IPS DF 4.7 (cell line): ENCODE measurements around the gene TMEM154.

Experiments used
- DNase-seq: peaks from one replicate; pipeline ENCODE4 v3.0.0-alpha.2; 2013; ENCODE audit warnings: low spot score; ENCODE audit errors: extremely low read depth

TMEM154 gene

DNA sequence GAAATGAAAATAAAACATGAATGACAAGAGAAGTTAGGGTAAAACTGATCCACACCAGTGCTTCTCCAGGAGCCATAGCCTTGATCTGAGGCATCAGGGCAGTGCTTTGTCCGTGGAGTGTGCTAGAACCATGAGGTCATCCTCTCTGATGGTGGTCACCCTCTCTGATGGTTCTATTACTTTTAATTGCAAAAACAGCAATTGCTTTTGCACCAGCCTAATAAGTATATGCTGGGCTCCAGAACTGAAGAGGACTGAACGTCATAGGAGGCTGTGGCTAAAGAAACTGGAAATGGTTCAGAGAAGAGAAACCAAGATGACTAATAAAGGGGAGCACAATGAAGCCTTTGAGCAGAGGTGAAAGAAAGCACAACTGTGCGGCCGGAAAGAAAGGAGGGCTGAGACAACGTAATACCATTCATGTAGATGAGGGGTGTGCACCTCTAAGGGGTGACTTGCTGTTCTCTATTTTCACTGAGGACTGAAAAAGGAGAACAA is 17.0 kb upstream of the TMEM154 start:
- no peak for DNase-seq

DNA sequence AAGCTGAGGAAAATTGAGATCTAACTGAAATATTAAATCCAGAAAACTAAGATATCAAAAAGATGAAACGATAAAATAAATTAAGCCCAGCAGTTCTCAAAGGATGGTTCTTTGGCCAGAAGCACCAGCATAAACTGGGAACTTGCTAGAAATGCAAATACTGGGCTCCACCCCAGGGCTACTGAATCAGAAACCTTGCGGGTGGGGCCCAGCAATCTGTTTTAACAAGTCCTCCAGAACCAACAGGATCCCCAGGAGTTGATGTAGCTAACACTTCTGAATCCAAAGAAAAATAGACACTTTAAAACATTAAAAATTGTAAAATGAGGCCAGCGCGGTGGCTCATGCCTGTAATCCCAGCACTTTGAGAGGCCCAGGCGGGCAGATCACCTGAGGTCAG is 14.1 kb upstream of the TMEM154 start:
- DNase-seq, result no peak

- DNase-seq, result no peak
These were observed 12.0 kb upstream of the TMEM154 start for GRCh38 chr4:152691761-152692160.

DNA sequence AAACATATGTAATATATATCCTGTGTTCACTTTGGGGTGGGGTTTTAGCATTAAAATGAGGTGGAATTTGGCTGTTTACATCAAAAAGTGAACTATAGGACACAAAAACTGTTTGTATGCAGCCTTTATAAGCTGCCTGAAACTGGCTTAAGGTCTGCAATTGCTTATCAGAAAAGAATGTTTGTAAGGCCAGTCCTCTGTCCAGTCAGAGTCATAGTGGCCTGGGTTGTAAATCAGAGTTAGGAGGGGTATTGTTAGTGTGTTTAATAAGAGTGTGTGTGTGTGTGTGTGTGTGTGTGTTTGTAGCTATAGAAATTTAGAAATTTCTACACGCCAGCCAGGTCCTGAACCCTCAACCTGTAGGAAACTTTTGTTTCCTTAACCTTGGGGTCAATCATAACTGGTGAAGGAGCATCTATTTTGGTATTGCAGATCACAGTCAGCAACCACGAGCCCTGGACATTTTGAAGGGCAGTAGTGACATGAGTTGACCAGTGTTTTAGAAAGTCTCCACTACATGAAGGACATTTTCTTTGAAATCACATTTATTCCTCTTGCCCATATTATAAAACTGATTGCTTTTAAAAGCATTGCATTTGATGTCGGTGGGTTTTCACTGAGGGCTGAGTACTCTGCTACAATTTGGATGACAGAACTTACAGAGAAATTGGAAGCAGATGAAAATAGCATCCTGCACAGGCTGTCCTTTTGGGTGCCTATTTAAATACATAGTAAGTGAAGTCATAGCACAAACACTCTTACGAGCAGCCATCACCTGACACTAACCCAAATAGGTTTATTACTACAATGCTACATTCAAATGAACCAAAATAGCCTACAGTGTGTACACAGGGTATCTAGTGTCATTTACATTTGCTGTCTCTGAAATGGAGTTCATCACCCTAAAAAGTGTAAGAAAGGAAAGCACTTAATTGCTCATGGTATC is 11.2 kb upstream of the TMEM154 start:
- DNase-seq, result no peak

- DNase-seq, result no peak
These were observed 10.1 kb upstream of the TMEM154 start for GRCh38 chr4:152689615-152690501.

DNA sequence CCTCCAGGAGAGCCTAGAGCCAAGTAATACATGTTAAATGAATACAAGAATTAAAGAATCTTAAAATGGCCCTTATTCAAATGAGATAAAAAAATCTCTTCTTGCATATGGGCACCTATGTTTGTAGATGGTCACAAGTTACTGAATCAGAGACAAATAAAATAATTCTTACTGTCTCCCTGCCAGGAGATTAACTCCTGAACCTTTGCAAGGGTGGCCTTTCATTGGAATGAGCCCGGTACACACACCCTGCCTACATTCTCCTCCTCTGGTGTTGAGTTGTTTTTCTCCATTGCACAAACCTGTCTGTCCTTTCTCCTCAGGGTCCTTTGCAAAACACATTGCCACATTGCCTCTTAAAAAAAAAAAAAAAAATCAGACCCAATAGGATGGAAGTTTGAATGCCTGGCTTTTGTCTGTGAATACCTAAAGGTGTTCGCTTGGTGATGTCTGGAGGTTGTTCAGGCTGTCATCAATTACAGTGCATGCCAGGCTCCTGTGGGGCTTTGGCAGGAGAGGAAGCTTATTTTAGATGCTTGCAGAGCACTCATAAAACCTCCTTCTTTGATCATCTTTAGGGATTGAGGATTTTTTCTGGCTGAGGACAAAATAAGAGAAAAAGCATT is 8.3 kb upstream of the TMEM154 start:
- DNase-seq, result no peak

DNA sequence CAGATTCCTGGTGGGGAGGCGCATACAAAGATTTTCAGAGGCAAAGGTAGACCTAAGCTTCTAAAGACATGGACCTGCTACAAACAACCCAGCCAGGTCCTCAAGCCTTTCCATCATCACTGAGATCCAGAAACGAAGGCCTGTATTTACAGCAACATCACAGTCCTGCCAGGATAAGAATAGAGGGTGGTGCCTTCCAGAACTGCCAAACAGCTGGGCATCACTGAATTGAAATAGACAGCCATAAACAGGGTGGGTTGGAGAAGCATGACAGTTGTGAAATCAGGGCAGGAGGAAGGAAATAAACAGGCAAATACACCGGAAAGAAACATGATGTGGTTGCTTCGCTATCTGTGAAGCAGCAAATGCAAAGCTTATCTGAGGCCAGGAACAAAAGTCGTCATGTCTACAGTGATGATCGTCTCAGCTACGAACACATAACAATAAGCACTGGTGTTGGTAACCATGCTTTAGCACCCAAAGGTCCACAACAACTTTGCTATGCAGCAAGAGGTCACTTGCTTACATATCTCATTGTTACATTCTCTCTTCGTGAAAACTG is 6.7 kb upstream of the TMEM154 start:
- no peak for DNase-seq

GRCh38 chr4:152684587-152684986 is 4.8 kb upstream of the TMEM154 start:
- no peak for DNase-seq

DNA sequence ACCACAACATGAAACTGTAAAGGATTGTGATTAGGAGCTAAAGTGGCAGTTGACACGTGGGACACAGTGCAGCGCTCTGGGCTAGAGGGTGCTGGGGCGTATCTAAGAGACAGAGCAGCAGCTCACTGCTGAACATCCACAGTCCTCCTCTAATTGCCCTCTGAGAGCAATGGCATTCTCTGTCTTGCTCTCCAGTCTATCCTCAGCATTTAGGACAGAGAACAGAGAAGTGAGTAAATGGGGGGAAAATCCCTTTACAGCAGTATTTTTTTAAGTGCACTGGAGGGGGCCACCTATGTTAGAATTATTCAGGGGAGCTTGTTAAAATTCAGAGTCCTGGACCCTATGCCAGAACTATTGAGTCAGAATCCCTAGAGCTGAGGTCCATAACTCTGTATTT is 4.2 kb upstream of the TMEM154 start:
- DNase-seq, result no peak

DNA sequence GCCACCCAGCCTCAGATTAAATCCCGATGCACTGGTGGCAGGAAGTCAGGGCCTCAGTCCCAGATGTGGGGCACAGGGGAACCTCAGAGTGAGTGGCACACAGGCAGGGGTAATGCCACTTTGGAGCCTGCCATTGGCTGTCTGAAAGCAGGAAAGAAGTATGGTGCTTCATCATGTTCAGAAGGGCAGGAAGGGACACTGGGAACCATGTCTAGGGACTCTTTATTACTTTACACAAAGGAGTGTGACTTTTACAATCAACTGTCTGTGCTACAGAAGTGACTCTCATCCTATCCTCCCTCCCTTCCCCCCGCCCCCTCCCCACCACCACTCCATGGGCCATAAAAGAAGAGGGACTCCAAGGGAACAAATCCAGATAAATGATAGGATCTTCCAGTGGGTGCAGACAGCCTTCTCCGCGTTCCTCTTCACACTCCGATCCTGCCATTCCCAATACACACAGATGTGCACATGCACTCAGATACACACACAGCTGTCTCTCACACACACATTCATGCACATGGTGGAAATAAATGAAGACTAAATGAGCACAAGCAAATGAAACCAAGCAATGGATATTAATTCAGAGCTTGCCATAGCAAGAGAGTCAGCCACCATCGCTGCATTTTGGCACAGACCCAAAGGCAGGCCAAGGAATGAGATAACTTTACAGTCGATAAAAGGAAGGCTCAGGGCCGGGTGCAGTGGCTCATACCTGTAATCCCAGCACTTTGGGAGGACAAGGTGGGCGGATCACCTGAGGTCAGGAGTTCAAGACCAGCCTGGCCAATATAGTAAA is 2.5 kb upstream of the TMEM154 start:
- no peak for DNase-seq

DNA sequence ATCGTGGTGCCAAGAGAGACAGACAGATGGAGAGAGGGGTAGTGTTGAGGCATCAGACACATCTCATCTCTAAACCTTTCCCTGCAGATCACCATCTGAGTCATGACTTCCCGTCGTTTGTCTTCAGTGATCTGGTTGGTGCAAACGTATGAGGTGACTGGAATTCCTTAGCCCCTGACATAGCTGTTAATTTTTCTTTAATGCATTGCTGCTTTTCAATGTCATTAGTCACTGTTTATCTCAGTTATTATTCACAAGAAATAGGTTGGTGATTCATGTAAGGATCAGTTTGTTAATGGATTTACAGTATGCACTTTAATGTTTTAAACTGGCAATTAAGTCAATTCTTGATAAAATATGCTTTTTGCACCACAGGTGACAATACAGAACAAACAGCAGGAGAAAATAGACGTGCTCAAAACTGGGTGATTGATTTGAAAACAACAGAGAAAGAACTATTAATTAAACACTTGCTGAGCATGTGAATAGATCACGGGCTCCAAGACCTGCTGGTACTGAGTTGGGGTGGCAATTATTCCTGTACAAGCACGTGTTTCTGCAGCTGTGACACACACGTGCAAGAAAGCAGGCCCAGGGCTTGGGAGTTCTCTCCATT is 1.3 kb upstream of the TMEM154 start:
- DNase-seq, result no peak

DNA sequence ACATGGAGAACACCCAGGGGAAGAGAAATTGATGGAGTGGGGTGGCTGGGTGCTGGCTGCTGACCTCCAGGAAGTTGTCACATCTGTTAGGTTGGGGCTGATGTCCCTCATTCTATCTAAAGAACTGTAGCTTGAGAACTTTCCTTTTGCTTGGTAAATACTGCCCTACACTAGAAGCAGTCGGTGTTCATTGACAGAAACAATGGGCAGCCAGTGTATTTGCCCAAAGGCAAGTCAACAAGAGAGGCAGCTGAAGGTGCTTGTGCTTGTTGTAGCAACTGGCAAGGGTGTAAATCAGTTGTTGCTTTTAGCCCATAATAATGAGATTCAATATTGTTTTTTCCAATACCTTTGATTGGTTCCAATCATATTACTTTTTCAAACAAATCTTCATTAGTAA is 956 bp downstream of the TMEM154 start:
- no peak for DNase-seq

- no peak for DNase-seq
These were observed 2.7 kb downstream of the TMEM154 start for GRCh38 chr4:152677117-152677516.

- no peak for DNase-seq
These were observed 3.5 kb downstream of the TMEM154 start for GRCh38 chr4:152676052-152676854.

GRCh38 chr4:152674359-152674758 is 5.4 kb downstream of the TMEM154 start:
- no peak for DNase-seq

DNA sequence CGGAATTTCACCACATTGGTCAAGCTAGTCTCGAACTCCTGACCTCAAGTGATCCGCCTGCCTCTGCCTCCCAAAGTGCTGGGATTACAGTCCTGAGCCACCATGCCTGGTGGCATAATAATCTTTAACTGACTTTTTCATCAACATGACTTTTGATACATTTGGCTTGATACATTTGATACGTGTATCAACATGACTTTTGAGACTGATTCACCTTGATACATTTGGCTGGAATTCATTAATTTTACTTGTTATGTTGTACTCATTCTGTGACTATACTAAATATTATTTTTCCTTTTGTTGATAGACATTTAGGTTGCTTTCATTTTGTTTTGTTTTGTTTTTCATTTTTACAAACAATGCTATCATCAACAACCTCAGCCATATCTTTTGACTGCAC is 6.3 kb downstream of the TMEM154 start:
- DNase-seq, result no peak

DNA sequence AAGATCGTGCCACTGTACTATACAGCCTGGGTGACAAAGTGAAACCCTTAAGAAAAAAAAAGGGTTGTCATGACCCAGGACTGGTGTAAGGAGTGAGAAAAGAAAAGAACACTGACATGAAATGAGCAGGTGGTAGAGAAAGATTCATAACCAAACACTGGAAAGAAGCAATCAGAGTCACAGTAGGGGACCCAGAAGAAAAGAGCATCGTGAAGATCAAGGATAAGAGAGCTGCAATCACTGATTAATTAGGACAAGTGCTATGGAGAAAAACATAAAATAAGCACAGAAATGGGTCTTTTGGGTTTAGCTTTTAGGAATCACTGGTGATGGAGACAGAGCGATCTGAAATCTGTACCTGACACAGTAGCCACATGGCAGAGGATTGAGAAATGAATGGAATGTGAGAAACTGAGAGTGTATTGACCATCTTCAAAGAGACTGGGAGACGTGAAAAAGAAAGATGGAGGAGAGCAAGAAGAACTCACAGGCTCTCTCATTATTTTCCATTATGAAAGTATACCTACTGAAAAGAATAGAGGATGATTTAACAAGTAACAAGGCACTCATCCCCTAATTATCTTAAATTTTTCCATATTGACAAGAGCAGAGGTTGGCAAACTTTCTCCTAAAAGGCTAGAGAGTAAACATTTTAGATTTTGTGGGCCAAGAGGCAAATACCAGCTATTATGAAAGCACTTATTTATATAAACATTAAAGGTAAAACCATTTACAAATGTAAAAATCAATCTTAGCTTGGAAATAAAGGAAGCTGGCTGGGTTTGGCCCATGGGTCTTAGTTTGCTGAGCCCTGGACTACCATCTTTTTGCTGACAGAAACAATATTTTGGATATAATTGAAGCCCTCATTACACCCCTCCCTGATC is 7.3 kb downstream of the TMEM154 start:
- DNase-seq, result no peak

- DNase-seq, result no peak
These were observed 11.3 kb downstream of the TMEM154 start for GRCh38 chr4:152668338-152668964.
